ENCODE data around the gene KCNH4.

GRCh38 chr17:42120161-42120769 lies 60.7 kb downstream of the KCNH4 start:
- TF ChIP-seq CTCF (IDR thresholded peaks at IDR 0.05) (no peak), E2F1 (CRISPR knock-in tag; IDR thresholded peaks at IDR 0.05) (no peak), ZNF121 (CRISPR knock-in tag; IDR thresholded peaks at IDR 0.05) (no peak), USF2 (CRISPR knock-in tag; IDR thresholded peaks at IDR 0.05) (no peak), MLX (CRISPR knock-in tag; IDR thresholded peaks at IDR 0.05) (no peak), KAT7 (CRISPR knock-in tag; IDR thresholded peaks at IDR 0.05; ENCODE audit: borderline replicate concordance) (no peak), PRDM15 (CRISPR knock-in tag; IDR thresholded peaks at IDR 0.05) (no peak), NR2C2 (CRISPR knock-in tag; IDR thresholded peaks at IDR 0.05) (no peak), MAX (CRISPR knock-in tag; IDR thresholded peaks at IDR 0.05) (no peak), ZBTB21 (CRISPR knock-in tag; IDR thresholded peaks at IDR 0.05; ENCODE audit: borderline replicate concordance) (no peak), GABPB1 (CRISPR knock-in tag; IDR thresholded peaks at IDR 0.05) (no peak)

Measured in WTC11 (cell line).